Fibroblast of villous mesenchyme (primary cell): ENCODE results near the gene NRXN3. TPM values are rescaled to one million over a fixed set of nuclear protein-coding genes. Genes with fewer than 3 reads are reported as not detected.

Source experiments
- DNase-seq: peaks from one replicate; pipeline ENCODE4 v3.0.0-alpha.2; 2010; ENCODE audit warnings: low read depth
- H3K4me3 ChIP-seq: 2 replicates; pipeline ENCODE4 v1.5.1; 2011; ENCODE audit warnings: low read depth, mild to moderate bottlenecking, low read length
- CTCF ChIP-seq: IDR thresholded peaks from 2 replicates; pipeline ENCODE4 v1.5.1; 2012; ENCODE audit warnings: low read depth, mild to moderate bottlenecking, low read length; ENCODE audit not compliant: insufficient read depth
- total RNA-seq: library from RNA; depleted of rRNA; stranded (reverse); fragments of >200 nt; gene quantifications from 2 replicates; pipeline ENCODE4 v1.2.3, GENCODE V29; 2012

NRXN3 gene
- total RNA-seq, 1 donor, result 7.3 TPM

GRCh38 chr14:78227248-78228077, 57.3 kb downstream of the NRXN3 start:
- TF ChIP-seq CTCF, result no peak
- DNase-seq, result no peak
- no peak overlapping the region for H3K4me3 ChIP-seq

GRCh38 chr14:78228702-78229327, 58.6 kb downstream of the NRXN3 start:
- no peak overlapping the region for H3K4me3 ChIP-seq
- no peak for DNase-seq
- TF ChIP-seq CTCF, result no peak

GRCh38 chr14:78232231-78233000, 62.2 kb downstream of the NRXN3 start:
- no peak for TF ChIP-seq CTCF
- no peak for DNase-seq
- no peak overlapping the region for H3K4me3 ChIP-seq

GRCh38 chr14:78238141-78238540, 68.0 kb downstream of the NRXN3 start:
- DNase-seq, result no peak
- TF ChIP-seq CTCF, result no peak
- no peak overlapping the region for H3K4me3 ChIP-seq

GRCh38 chr14:78240567-78240966, 70.4 kb downstream of the NRXN3 start:
- DNase-seq, result no peak
- no peak for TF ChIP-seq CTCF
- no peak overlapping the region for H3K4me3 ChIP-seq

- DNase-seq, result no peak
- TF ChIP-seq CTCF, result no peak
- H3K4me3 ChIP-seq, result no peak overlapping the region
Observed at GRCh38 chr14:78242086-78242485, 71.9 kb downstream of the NRXN3 start.
